H9 (cell line): ENCODE measurements around the gene PTP4A1. TPM values are rescaled to one million over a fixed set of nuclear protein-coding genes. Genes with fewer than 3 reads are reported as not detected.

Source experiments
- DNase-seq: peaks from one replicate; pipeline ENCODE4 v3.0.0-alpha.2; 2017
- H2AFZ ChIP-seq: one replicate; pipeline ENCODE4 v1.6.1; 2013; ENCODE audit warnings: mild to moderate bottlenecking, low read length, control low read depth, moderate library complexity
- H2AK5ac ChIP-seq: 2 replicates; pipeline ENCODE4 v1.6.1; 2013; ENCODE audit warnings: low read length, control low read depth, mixed read lengths; ENCODE audit not compliant: insufficient read length
- H2BK120ac ChIP-seq: one replicate; pipeline ENCODE4 v1.6.1; 2013; ENCODE audit warnings: low read depth, mild to moderate bottlenecking, low read length, control low read depth, inconsistent platforms; ENCODE audit not compliant: poor library complexity, severe bottlenecking
- H2BK12ac ChIP-seq: 2 replicates; pipeline ENCODE4 v1.6.1; 2013; ENCODE audit warnings: low read length, control low read depth, mixed read lengths, low read depth; ENCODE audit not compliant: insufficient read length
- H2BK15ac ChIP-seq: 2 replicates; pipeline ENCODE4 v1.6.1; 2013; ENCODE audit warnings: low read depth, low read length, control low read depth
- H2BK20ac ChIP-seq: one replicate; pipeline ENCODE4 v1.6.1; 2013; ENCODE audit warnings: low read depth, mild to moderate bottlenecking, low read length, control low read depth, inconsistent platforms; ENCODE audit not compliant: poor library complexity, severe bottlenecking
- H2BK5ac ChIP-seq: 2 replicates; pipeline ENCODE4 v1.6.1; 2013; ENCODE audit warnings: low read length, control low read depth, mixed read lengths; ENCODE audit not compliant: insufficient read length
- H3K14ac ChIP-seq: 2 replicates; pipeline ENCODE4 v1.6.1; 2013; ENCODE audit warnings: low read length, control low read depth; ENCODE audit not compliant: insufficient read depth
- H3K18ac ChIP-seq: 2 replicates; pipeline ENCODE4 v1.6.1; 2013; ENCODE audit warnings: low read depth, mild to moderate bottlenecking, mixed read lengths, low read length, control low read depth; ENCODE audit not compliant: insufficient read length
- H3K23ac ChIP-seq: 2 replicates; pipeline ENCODE4 v1.6.1; 2013; ENCODE audit warnings: low read length, control low read depth, mixed read lengths, low read depth; ENCODE audit not compliant: insufficient read length
- H3K23me2 ChIP-seq: 2 replicates; pipeline ENCODE4 v1.6.1; 2013; ENCODE audit warnings: low read depth, mild to moderate bottlenecking, mixed read lengths, low read length, control low read depth; ENCODE audit not compliant: insufficient read length, poor library complexity, severe bottlenecking
- H3K27ac ChIP-seq: 2 replicates; pipeline ENCODE4 v1.5.1; 2013; ENCODE audit warnings: low read length, control low read depth, mixed read lengths, low read depth; ENCODE audit not compliant: insufficient read length
- H3K27me3 ChIP-seq: 2 replicates; pipeline ENCODE4 v1.6.1; 2013; ENCODE audit warnings: low read length, control low read depth, inconsistent platforms; ENCODE audit not compliant: insufficient read depth
- H3K4ac ChIP-seq: 2 replicates; pipeline ENCODE4 v1.6.1; 2013; ENCODE audit warnings: low read depth, mild to moderate bottlenecking, control low read depth, inconsistent platforms, low read length, moderate library complexity
- H3K4me1 ChIP-seq: 2 replicates; pipeline ENCODE4 v1.6.1; 2013; ENCODE audit warnings: low read length, control low read depth, inconsistent platforms; ENCODE audit not compliant: insufficient read depth
- H3K4me2 ChIP-seq: 2 replicates; pipeline ENCODE4 v1.6.1; 2013; ENCODE audit warnings: low read length, control low read depth, mixed read lengths; ENCODE audit not compliant: insufficient read length, insufficient read depth
- H3K56ac ChIP-seq: 2 replicates; pipeline ENCODE4 v1.6.1; 2013; ENCODE audit warnings: low read depth, mild to moderate bottlenecking, mixed read lengths, low read length, control low read depth; ENCODE audit not compliant: insufficient read length
- H3K79me1 ChIP-seq: 2 replicates; pipeline ENCODE4 v1.6.1; 2013; ENCODE audit warnings: low read depth, mild to moderate bottlenecking, moderate library complexity, low read length, control low read depth, inconsistent platforms; ENCODE audit not compliant: insufficient read depth, poor library complexity, severe bottlenecking
- H3K79me2 ChIP-seq: 2 replicates; pipeline ENCODE4 v1.6.1; 2013; ENCODE audit warnings: low read length, control low read depth, inconsistent platforms; ENCODE audit not compliant: insufficient read depth
- H3K9ac ChIP-seq: 2 replicates; pipeline ENCODE4 v1.6.1; 2013; ENCODE audit warnings: low read length, control low read depth, mixed read lengths; ENCODE audit not compliant: insufficient read length; ENCODE audit errors: extremely low read depth
- H3K9me3 ChIP-seq: one replicate; pipeline ENCODE4 v1.6.1; 2013; ENCODE audit warnings: low read depth, low read length, inconsistent platforms; ENCODE audit not compliant: control insufficient read depth
- H3T11ph ChIP-seq: one replicate; pipeline ENCODE4 v1.6.1; 2013; ENCODE audit warnings: mild to moderate bottlenecking, low read length, control low read depth, inconsistent platforms
- H4K20me1 ChIP-seq: one replicate; pipeline ENCODE4 v1.6.1; 2013; ENCODE audit not compliant: control insufficient read depth, insufficient read length, insufficient read depth
- H4K5ac ChIP-seq: 2 replicates; pipeline ENCODE4 v1.6.1; 2013; ENCODE audit warnings: low read depth, mild to moderate bottlenecking, mixed read lengths, low read length, control low read depth; ENCODE audit not compliant: insufficient read length
- H4K8ac ChIP-seq: replicated peaks from 2 replicates; pipeline ENCODE4 v1.6.1; 2013; ENCODE audit warnings: low read length, control low read depth, mixed read lengths, low read depth; ENCODE audit not compliant: insufficient read length
- H4K91ac ChIP-seq: 2 replicates; pipeline ENCODE4 v1.6.1; 2013; ENCODE audit warnings: low read depth, mild to moderate bottlenecking, moderate library complexity, mixed read lengths, low read length, control low read depth; ENCODE audit not compliant: insufficient read length
- H3K27ac Mint-ChIP-seq, 3 experiments: 2 replicates in 2 of 3; 3 replicates in 1 of 3; pipeline ENCODE4 v1.8.0; 2020 to 2021; ENCODE audit warnings: mixed read lengths in 3 of 3, mild to moderate bottlenecking in 1 of 3, moderate library complexity in 1 of 3
- H3K27me3 Mint-ChIP-seq: 2 replicates; pipeline ENCODE4 v1.8.0; 2021; ENCODE audit warnings: low read depth, mild to moderate bottlenecking, moderate library complexity, mixed read lengths
- H3K36me3 Mint-ChIP-seq, 3 experiments: 2 replicates in 2 of 3; 3 replicates in 1 of 3; pipeline ENCODE4 v1.8.0; 2020 to 2021; ENCODE audit warnings: low read depth in 3 of 3, mixed read lengths in 3 of 3; ENCODE audit not compliant: insufficient read depth in 1 of 3
- H3K4me1 Mint-ChIP-seq, 2 experiments: 2 replicates each; pipeline ENCODE4 v1.8.0; 2020; ENCODE audit warnings: mixed read lengths in 2 of 2
- H3K4me3 Mint-ChIP-seq, 2 experiments: 2 replicates in 1 of 2; 3 replicates in 1 of 2; pipeline ENCODE4 v1.8.0; 2020 to 2021; ENCODE audit warnings: mild to moderate bottlenecking in 2 of 2, mixed read lengths in 2 of 2, moderate library complexity in 1 of 2
- H3K9me3 Mint-ChIP-seq, 2 experiments: 2 replicates in 1 of 2; 3 replicates in 1 of 2; pipeline ENCODE4 v1.8.0; 2020; ENCODE audit warnings: mild to moderate bottlenecking in 2 of 2, mixed read lengths in 2 of 2, moderate library complexity in 1 of 2
- CTCF ChIP-seq: fragments of 200-600 bp; sonication (generic); conservative IDR thresholded peaks from 3 replicates; pipeline ENCODE4 v1.8.0; 2021; ENCODE audit warnings: antibody characterized with exemption, mild to moderate bottlenecking
- WGBS: extraction: QIAGEN DNeasy Blood & Tissue Kit; methylation state at CpG from one replicate; pipeline ENCODE4 v1.1.7; 2013; ENCODE audit warnings: missing lambda C conversion rate, low lambda C conversion rate, mixed read lengths; ENCODE audit not compliant: insufficient read length; ENCODE audit errors: extremely low coverage; 5-methylcytosine and 5-hydroxymethylcytosine counted together
- total RNA-seq: library from RNA; stranded (reverse); gene quantifications from 2 replicates; pipeline ENCODE4 v1.2.1, GENCODE V29; 2021

The PTP4A1 gene
- total RNA-seq, 1 experiment from 2014 or later: 85.9 TPM

GRCh38 chr6:63556369-63556768 lies 15.9 kb upstream of the PTP4A1 start:
- no peak overlapping the region for H3K27ac Mint-ChIP-seq
- no peaks in the 10 kb centered on the region for H3K27me3 ChIP-seq
- no peak for TF ChIP-seq CTCF
- H2BK120ac ChIP-seq: no peak overlapping the region
- no peak overlapping the region for H2AFZ ChIP-seq
- H3K79me2 ChIP-seq: no peaks in the 10 kb centered on the region
- no peaks in the 10 kb centered on the region for H4K20me1 ChIP-seq
- H3K4me1 Mint-ChIP-seq: 0 out of 4 replicates have a peak, but pooled peaks cover 0 to 3% of the 10 kb centered on the region in 2 experiments
- no peak overlapping the region for H2BK15ac ChIP-seq
- no peaks in the 10 kb centered on the region for H3K4me1 ChIP-seq
- no peak overlapping the region for H3K4me3 Mint-ChIP-seq
- H3K4ac ChIP-seq: no peak overlapping the region
- no peak for DNase-seq
- no peak overlapping the region for H2AK5ac ChIP-seq
- no peak overlapping the region for H3K18ac ChIP-seq
- H3K9me3 Mint-ChIP-seq: no peaks in the 10 kb centered on the region
- no peak overlapping the region for H4K8ac ChIP-seq
- no peak overlapping the region for H4K91ac ChIP-seq
- H3T11ph ChIP-seq: no peak overlapping the region
- H3K56ac ChIP-seq: no peak overlapping the region
- H2BK20ac ChIP-seq: no peak overlapping the region
- H3K36me3 Mint-ChIP-seq: no peaks in the 10 kb centered on the region
- no peak overlapping the region for H3K4me2 ChIP-seq
- H3K27ac ChIP-seq: no peak overlapping the region
- no peaks in the 10 kb centered on the region for H3K79me1 ChIP-seq
- H3K9ac ChIP-seq: no peak overlapping the region
- H2BK12ac ChIP-seq: no peak overlapping the region
- no peak overlapping the region for H4K5ac ChIP-seq
- H2BK5ac ChIP-seq: no peak overlapping the region
- H3K27me3 Mint-ChIP-seq: no peaks in the 10 kb centered on the region
- H3K23me2 ChIP-seq: no peaks in the 10 kb centered on the region
- H3K23ac ChIP-seq: no peak overlapping the region
- H3K9me3 ChIP-seq: no peaks in the 10 kb centered on the region
- no CpG with 5 or more reads among the region's 4 CpGs for WGBS
- no peak overlapping the region for H3K14ac ChIP-seq
